Uterus (tissue), 2 donors: Measurements from ENCODE around the gene PLAGL1.

Experiments used
- POLR2A ChIP-seq, 2 donors: fragments of 450-650 bp; IDR thresholded peaks; one replicate each; pipeline ENCODE4 v1.6.1; 2016; ENCODE audit warnings: antibody characterized with exemption in 2 of 2, mild to moderate bottlenecking in 1 of 2, moderate library complexity in 1 of 2
- TF ChIP-seq, protein P1 (sequence below), 4 experiments: fragments of 200-600 bp in 2 of 4; fragments of 450-650 bp in 2 of 4; sonication (generic) in 2 of 4; IDR thresholded peaks; one replicate each; pipeline ENCODE4 v1.5.1; 2016 to 2019; ENCODE audit warnings: antibody characterized with exemption in 4 of 4, mild to moderate bottlenecking in 2 of 4, moderate library complexity in 1 of 4

DNA sequence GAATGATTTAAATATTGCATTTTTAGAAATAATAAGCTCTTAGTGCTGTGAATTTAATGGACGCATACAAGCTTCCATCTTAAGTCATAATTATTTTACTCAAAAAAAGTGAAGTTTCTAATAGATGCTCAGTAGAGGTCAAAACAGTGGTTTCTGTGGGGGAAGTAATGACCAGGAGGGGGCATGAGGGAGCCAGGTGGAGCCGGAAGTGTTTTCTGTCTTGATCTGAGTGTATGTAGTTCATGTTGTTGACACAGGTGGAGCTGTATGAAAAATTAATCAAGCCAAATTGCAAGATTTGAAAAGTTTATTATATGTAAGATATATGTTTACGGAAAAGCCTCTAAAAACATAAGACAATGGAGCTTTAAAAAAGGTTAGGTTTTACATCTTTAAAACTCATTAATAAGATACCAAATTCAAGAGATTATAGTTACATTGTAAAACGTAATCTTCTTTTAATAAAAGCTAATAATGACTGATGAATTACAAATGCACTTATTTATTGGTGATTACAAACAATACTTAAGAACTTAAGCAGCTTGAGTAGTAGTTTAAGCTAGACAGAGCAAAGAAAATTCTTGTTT, 68.0 kb downstream of the PLAGL1 start:
- TF ChIP-seq, protein P1, sequence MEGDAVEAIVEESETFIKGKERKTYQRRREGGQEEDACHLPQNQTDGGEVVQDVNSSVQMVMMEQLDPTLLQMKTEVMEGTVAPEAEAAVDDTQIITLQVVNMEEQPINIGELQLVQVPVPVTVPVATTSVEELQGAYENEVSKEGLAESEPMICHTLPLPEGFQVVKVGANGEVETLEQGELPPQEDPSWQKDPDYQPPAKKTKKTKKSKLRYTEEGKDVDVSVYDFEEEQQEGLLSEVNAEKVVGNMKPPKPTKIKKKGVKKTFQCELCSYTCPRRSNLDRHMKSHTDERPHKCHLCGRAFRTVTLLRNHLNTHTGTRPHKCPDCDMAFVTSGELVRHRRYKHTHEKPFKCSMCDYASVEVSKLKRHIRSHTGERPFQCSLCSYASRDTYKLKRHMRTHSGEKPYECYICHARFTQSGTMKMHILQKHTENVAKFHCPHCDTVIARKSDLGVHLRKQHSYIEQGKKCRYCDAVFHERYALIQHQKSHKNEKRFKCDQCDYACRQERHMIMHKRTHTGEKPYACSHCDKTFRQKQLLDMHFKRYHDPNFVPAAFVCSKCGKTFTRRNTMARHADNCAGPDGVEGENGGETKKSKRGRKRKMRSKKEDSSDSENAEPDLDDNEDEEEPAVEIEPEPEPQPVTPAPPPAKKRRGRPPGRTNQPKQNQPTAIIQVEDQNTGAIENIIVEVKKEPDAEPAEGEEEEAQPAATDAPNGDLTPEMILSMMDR (IDR thresholded peaks at IDR 0.05), result peak; percentile 32 to 56 (median 40)
- no peak for TF ChIP-seq POLR2A (IDR thresholded peaks at IDR 0.05)
